Measurements from ENCODE around the gene HDAC8.

DNA sequence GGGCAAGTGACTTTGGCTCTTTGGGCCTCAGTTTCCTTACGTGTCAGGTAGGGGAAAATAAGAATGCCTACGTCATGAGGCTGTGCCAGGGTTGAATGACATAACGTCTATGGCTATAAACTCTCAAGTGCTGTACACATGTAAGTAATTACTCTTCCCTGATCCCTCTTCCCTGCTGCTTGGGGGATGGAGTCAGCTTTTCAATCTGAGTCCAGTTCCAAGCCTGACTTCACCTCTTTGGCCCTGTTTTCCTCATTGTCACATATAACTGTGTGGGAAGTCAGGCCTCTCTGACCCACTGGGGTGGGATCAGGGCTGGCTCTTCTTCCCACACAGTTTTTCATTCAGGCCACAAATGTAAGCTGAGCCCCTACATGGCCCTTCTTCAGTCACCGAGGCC lies 255.5 kb downstream of the HDAC8 start:
- TF ChIP-seq, protein P1, sequence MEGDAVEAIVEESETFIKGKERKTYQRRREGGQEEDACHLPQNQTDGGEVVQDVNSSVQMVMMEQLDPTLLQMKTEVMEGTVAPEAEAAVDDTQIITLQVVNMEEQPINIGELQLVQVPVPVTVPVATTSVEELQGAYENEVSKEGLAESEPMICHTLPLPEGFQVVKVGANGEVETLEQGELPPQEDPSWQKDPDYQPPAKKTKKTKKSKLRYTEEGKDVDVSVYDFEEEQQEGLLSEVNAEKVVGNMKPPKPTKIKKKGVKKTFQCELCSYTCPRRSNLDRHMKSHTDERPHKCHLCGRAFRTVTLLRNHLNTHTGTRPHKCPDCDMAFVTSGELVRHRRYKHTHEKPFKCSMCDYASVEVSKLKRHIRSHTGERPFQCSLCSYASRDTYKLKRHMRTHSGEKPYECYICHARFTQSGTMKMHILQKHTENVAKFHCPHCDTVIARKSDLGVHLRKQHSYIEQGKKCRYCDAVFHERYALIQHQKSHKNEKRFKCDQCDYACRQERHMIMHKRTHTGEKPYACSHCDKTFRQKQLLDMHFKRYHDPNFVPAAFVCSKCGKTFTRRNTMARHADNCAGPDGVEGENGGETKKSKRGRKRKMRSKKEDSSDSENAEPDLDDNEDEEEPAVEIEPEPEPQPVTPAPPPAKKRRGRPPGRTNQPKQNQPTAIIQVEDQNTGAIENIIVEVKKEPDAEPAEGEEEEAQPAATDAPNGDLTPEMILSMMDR (IDR thresholded peaks at IDR 0.05) = no peak
- TF ChIP-seq POLR2A (IDR thresholded peaks at IDR 0.05) = no peak
